HG03457 (cell line): ENCODE results near the gene PSPC1.
"Not testable (repeated sequence)": the region's sequence is repeated elsewhere in the genome, so short reads cannot be mapped to it uniquely, and the experiment has no call there.

ENCODE experiments used
- ATAC-seq: cut with Tn5 transposase; IDR thresholded peaks from one replicate; pipeline ENCODE4 v1.9.1; 2021; ENCODE audit warnings: moderate number of reproducible peaks; ENCODE audit not compliant: unreplicated experiment

Gene PSPC1

DNA sequence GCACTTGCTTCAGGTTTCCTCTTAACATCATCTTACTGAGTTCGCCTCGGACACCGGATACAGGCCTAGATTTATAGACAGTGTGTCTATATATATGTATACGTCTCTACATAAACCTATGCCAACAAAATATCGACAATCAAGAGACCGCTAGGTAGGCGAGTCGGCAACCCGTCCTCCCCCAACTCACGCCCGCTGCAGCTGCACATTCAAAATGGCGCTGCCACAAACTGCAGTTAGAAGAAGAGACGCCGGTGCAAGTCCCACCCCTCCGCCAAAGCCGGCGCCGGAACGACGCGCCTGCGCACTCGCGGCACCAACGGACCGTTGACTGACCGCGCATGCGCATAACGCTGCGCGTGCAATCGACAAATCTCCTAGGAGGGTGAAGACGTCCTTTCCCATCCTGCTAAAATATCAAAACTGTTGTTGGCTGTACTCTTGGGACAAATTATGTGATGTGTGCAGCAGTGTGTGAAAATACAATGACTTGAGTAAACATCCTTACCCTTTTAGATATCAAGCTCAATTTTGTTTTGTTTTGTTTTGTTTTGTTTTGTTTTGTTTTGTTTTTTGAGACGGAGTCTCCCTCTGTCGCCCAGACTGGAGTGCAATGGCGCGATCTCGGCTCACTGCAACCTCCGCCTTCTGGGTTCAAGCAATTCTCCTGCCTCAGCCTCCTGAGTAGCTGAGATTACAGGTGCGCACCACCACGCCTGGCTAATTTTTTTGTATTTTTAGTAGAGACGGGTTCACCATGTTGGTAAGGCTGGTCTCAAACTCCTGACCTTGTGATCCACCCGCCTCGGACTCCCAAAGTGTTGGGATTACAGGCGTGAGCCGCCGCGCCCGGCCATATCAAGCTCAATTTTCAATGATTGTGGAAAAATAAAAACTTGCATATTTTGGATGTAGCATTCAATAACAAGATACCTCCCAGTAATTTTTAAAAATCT is at the start of gene PSPC1:
PSPC1 (minus strand) TSS at position 219 of the 956 bp plus-strand sequence; CDS start at position 31, 188 bp downstream.
- peak; percentile 86 for ATAC-seq

GRCh38 chr13:19822673-19823072 is 39.9 kb upstream of the PSPC1 start:
- no peak for ATAC-seq

GRCh38 chr13:19818223-19818842 is 35.6 kb upstream of the PSPC1 start:
- ATAC-seq: no peak

GRCh38 chr13:19817510-19818158 is 34.9 kb upstream of the PSPC1 start:
- ATAC-seq: no peak

GRCh38 chr13:19817106-19817505 is 34.4 kb upstream of the PSPC1 start:
- ATAC-seq: no peak

GRCh38 chr13:19815842-19816241 is 33.1 kb upstream of the PSPC1 start:
- ATAC-seq: not testable (repeated sequence)

DNA sequence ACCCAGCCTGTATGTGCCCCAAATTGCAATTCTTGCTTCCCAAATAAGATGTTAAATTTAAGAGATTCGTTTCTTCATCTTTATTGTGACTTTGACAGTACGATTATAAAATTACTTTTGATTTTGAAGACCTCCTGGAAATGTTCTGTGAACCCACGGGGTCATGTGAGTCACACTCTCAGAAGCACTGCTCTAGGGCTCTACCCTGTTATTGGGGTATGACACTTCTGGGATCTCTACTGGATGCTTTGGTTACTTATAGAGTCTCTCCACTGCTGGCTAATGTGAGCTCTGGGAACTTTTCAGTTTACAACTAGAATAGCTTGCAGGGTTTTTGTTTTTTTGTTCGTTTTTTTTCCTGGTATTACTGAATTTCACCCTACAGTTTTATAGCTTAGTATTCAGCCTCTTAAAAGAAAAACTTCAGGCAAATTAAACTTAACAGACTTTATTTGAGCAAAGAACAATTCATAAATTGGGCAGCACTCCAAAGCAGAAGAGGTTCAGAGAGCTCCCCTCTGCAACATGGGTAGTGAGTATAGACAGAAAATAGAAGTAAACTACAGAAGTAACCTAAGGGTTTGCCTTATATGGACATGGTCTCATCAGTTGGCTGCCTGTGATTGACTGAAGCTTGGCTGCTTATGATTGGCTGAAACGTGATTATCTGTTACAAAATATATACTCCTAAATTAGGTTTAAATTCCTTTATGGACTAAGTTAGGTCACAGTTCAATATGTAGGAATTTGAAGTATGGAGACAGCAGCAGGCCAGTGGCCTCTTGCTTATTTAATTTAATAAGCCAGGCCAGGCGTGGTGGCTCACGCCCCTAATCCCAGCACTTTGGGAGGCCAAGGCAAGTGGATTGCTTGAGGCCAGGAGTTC is 28.5 kb upstream of the PSPC1 start:
- ATAC-seq: no peak

GRCh38 chr13:19810151-19810550 is 27.4 kb upstream of the PSPC1 start:
- no peak for ATAC-seq

GRCh38 chr13:19805765-19806164 is 23.0 kb upstream of the PSPC1 start:
- no peak for ATAC-seq

- no peak for ATAC-seq
Observed at GRCh38 chr13:19795956-19796355, 13.2 kb upstream of the PSPC1 start.

DNA sequence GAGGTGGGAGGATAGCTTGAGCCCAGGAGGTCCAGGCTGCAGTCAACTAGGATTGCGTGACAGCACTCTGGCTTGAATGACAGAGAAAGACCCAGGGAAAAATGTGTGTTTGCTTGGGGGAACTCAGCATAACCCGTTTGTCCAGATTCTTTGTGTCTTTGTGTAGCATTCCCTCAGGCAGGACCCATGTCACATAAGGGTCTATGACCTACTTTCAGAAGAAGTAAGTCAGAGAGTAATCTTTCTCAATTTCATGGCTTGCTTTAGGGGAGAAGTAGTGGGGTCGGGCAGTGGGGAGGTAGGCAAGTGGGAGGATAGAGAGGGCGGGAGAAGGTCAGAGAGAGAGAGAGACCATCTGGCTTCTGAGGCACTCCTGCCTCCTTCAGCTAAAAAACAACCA is 11.9 kb upstream of the PSPC1 start:
- ATAC-seq: no peak

GRCh38 chr13:19791953-19792537 is 9.3 kb upstream of the PSPC1 start:
- ATAC-seq: no peak

DNA sequence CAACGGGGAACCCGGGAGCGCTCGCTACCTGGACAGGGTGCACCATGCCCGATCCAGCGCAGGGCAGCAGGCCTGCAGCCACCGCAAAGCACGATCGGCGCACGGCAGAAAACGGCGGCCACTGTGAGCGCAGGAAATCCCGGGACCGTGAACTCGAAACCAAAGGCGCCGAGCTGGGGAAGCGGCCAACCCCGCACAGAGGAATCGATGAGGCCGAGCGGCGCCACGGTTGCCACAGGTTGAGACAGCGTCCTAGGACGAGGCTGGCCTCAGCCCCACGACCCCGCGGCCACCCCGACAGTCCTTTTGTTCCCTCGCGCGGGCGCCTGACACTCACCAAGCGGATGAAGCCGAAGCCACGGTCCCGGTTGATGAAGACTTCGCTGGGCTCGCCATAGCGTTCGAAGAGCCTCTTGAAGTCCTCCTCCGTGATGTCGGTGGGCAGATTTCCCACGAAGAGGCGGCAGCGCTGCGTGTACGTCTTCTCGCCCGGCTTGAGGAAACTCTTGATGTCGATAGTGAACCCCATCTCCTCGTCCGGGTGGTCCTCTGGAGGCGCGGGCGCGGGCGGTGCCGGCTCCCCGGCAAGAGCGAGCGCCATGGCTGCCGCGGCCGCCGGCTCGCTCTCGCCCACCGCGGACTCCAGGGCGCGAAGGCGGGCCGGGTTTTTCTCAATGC is 557 bp downstream of the PSPC1 start:
- peak; percentile 29 for ATAC-seq

DNA sequence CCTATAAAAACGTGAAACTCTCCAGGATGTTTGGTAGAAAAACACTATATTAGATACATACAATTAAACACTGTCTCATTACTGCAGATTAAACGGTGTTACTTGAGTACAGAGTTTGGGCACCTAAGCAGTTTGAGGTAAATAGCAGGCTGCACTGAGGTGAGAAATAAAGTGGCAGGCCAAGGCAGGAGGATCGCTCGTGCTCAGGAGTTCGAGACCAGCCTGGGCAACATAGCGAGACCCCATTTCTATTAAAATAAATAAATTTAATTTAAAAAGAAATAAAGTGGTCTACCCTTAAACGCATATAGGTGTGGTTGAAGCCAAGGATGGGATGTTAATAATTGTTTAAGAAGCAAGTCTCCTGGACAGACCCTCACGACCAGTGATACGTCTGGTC is 1.2 kb downstream of the PSPC1 start:
- no peak for ATAC-seq

DNA sequence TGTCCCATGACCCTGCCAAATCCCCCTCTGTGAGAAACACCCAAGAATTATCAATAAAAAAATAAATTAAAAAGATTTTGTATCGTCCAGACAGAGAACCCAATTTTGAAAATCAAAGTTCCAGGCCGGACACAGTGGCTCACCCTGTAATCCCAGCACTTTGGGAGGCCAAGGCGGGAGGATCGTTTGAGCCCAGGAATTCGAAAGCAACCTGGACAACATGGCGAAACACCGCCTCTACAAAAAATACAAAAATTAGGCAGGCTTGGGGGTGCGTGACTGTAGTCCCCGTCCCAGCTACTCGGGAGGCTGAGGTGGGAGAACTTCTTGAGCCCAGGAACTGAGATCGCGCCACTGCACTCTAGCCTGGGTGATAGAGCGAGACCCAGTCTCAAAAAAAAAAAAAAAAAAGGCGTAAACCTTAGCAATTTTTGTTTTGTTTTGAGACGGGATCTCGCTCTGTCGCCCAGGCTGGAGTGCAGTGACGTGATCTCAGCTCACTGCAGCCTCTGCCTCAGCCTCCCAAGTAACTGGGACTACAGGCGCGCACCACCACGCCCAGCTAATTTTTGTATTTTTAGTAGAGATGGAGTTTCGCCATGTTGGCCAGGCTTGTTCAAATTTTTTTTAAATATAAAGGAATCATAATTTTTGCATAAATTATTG is 1.9 kb downstream of the PSPC1 start:
- ATAC-seq: not testable (repeated sequence)

- no peak for ATAC-seq
Observed at GRCh38 chr13:19772306-19772705, 10.4 kb downstream of the PSPC1 start.

DNA sequence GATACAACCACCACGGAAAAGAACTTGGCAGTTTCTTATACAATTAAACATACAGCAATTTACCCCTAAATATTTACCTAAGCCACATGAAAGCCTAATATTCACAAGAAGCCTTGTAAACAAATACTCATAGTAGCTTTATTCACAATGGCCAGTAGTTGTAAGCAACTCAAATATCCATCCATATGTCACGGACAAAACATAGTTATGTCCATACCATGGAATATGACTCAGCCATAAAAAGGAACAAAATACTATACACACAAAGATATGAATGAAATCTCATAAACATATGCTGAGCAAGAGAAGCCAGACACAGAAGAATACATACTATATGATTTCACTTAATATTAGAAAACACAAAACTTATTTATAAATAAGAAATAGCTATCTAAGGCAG is 12.9 kb downstream of the PSPC1 start:
- no peak for ATAC-seq

- ATAC-seq: no peak
Observed at GRCh38 chr13:19767966-19768365, 14.8 kb downstream of the PSPC1 start.

GRCh38 chr13:19766591-19766990 is 16.2 kb downstream of the PSPC1 start:
- no peak for ATAC-seq
